GM18526 (cell line): ENCODE results near the gene HES4.

ENCODE experiments used
- POLR2A ChIP-seq: IDR thresholded peaks from 3 replicates; pipeline ENCODE4 v1.6.1; 2011; ENCODE audit not compliant: insufficient read length; ENCODE audit errors: extremely low read depth

HES4 gene

DNA sequence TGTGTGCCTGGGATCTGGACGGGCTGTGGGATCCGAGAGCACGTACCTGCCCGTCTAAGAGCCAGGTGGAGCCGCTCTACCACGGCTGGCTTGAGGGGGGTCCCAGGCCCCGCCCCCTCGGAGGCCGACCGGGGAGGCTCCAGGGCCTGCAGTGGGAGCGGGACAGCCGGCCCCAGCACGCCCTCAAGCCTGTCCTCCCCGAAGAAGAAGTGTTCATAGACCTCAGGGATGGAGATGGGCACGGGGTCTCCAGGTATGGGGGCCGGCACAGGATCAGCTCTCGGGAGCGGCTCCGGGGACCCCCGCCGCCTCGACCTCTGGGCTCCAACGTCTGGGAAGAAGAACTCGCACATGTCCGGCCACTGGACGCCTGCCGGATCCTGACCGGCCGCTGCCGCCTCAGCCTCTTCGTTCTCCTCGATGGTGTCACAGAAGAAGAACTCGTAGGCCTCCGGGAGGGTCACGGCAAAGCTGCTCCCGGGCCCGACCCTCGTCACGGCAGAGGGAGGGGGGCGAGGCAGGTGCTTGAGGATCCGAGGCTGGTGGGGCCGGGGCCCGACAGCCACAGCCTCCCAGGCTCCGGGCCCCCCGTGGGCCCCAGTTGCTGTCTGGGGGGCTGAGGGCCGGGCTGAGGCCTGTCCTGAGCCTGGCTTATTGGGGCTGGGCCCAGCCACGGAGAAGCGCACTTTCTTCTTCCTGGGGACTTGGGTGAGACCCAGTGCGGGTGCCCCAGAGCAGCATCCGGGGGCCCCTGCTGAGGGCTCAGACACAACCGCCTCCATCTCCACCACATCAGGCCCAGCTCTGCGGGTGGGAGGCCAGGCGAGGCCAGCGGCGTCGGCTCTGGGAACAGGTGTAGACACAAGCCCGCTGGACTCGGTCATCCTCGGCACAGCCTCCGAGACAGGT is 20.8 kb downstream of the HES4 start:
- no peak for TF ChIP-seq POLR2A

DNA sequence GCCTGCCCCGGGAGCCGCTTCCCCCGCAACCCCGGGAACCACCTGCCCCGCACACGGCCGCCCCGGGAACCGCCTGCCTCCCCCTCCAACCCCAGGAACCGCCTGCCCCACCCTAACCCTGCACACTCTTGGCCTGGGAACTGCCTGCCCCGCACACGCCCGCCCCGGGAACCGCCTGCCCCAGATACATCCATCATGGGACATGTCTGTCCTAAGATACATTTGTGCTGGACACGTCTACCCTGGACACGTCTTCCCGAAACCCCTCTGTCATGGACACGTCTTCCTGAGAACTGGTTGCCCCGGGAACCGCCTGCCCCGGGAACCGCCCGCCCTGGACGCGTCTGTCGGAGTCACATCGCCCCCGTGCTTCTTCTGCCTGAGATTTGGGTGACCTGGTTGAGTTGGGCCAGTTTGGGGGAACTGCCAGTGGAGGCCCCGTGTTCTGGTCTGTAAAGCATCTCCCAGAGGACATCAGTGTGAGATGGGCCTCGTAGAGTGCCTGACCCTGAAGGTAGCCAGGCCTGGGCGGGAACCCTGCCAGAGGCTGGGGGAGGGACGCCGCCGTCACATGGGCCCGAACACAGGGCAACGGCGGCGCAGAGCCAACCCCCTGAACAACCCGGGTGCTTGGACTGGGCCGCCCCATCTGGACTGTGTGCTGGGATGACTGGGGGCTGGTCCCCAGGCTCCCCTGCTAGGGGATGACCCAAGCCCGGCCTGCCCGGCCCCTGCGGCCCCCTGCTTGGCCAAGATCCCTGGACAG is 21.6 kb downstream of the HES4 start:
- no peak for TF ChIP-seq POLR2A

DNA sequence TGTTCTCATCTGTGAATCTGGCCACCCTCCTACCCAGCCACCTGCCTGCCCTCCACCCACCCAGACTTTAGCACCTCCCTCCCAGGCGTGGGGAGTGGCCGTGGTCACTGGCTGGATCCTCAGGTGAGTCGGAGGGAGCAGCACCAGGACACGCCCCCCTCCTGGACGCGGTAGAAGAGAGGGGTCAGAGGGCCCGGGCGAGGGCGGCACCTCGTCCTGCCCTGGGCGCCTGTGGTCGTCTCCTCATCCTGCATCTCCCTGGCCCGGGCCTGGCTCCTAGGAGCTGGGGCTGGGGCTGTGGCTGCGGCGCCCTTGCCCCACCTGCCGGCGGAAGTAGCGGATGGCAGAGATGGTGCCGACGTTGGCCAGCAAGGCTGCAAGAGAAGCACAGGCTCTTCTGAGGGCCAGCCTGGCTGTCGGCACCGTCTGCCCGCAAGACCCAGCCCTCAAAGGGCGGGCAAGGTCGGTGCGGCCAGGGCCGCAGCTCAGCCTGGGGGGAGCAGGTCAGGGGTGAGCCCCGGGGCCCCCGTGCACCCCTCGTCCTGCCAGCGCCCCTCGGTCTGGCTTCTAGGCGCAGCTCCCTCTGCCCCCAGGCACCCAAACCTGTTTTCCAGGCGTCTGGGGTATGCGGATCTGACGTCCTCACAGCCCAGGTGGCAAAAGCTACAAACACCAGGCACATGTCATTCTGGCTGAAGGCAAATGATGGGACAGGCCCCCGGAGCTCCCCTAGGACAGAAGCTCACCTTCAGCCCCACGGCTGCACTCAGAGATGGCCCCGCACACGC is 23.8 kb downstream of the HES4 start:
- no peak for TF ChIP-seq POLR2A

DNA sequence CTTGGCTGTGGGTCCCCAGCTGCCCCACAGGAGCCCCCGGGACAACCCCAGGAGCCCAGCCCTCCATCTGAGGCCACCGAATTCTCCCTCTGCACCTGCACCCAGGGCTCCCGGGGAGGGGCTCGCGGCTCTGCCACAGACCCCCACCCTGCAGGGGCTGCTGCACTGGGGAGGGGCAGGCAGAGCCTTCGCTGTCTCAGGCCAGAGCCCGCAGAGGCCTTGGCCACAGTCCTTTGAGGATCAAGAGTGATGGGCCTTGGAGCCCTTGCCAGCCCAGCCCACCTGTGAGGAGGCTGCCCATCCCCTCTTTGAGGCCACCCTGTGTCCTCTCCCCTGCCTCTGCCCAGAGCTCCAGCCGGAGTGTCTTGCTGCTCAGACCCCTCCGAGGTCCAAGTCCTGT is 24.5 kb downstream of the HES4 start:
- no peak for TF ChIP-seq POLR2A

DNA sequence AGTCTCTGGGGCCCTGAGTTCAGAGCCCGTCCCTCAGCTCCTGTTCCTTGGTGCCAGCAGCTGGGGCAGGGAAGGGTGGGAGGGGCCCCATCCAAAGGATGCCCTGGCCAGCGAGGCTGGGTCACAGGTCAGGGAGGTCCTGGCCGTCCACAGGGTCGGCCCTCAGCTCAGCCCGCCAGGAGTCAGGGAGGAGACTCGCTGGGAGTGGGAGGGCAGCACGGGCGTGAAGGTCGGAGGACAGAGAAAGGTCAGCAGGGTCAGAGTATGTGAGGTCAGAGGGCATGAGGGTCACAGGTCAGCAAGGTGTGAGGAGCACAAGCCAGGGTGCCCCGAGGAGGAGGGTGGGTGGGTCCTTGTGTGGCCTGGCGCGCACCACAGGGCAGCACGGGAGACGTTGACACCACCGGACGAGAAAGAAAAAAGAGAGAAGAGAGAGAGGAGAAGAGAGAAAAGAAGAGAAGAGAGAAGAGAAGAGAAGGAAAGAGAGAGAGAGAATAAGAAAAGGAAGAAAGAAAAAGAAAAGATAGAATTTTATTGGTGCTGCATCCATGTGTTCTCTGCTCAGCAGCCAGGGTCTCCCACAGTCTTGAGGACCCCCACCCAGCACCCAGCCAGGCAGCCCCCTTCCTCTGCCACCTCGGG is 25.1 kb downstream of the HES4 start:
- TF ChIP-seq POLR2A = no peak

DNA sequence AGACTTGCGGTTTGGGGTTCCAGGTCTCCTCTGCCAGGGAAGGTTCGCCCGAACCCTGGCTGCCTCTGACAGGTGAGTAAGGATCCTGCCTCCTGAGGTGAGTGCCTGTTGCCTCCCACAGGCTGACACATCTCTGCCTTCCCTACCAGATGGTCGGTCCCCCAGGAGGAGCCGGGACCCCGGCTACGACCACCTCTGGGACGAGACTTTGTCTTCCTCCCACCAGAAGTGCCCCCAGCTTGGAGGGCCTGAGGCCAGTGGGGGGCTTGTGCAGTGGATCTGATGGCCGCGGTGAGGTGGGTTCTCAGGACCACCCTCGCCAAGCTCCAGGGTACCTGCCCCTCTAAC is 25.6 kb downstream of the HES4 start:
- no peak for TF ChIP-seq POLR2A

DNA sequence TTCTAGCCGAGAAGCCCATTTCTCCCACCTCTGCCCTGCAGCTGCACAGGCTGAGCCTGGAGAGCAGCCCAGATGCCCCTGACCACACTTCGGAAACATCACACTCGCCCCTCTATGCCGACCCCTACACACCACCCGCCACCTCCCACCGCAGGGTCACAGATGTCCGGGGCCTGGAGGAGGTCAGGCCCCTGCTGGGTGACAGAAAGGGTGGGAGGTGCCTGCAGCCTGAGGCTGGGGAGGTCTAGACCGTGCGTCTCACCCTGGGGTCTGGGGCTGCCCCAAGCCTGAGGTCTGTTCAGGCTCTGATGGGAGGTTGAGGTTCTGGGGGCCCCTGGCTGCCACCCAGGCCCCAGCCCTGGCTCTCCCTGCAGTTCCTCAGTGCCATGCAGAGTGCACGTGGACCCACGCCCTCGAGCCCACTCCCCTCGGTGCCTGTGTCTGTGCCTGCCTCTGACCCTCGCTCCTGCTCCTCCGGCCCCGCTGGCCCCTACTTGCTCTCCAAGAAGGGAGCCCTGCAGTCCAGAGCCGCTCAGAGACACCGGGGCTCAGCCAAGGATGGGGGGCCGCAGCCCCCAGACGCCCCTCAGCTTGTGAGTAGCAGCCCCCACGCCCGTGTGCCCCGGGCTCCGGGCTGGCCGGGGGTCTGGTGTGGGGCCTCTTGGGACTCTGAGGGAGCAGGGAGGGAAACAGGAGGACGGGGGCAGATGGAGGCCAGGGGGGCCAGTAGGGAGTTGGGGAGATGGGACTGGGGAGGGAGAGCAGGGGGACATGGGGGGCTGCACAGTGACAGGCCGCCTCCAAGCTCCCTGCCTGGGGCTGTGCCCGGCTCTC is 26.2 kb downstream of the HES4 start:
- no peak for TF ChIP-seq POLR2A

DNA sequence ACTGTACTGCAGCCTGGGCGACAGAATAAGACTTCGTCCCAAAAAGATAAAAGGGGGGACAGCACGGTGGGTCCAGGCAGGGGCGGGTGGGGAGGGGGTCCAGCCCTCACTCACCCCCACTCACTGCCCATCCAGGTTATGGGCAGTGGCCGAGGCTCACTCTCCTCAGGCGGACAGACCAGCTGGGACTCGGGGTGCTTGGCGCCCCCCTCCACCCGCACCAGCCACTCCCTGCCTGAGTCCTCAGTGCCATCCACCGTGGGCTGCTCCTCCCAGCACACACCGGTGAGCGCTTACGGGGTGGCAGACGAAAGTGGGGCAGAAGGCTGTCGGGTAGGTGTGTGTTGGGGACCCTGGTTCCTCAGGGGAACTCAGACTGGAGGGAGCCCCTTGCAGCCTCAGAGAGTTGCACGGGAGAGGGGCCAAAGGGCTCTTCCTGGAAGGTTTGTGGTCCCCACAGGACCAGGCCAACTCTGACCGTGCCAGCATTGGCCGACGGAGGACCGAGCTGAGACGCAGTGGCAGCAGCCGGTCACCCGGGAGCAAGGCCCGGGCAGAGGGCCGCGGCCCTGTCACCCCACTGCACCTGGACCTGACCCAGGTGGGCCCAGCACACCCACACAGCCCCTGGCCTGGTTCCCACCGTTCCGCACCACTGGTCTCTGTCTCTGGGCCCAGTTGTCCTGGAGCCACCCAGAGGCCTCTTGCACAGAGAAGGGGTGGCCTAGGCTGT is 27.0 kb downstream of the HES4 start:
- TF ChIP-seq POLR2A = no peak

DNA sequence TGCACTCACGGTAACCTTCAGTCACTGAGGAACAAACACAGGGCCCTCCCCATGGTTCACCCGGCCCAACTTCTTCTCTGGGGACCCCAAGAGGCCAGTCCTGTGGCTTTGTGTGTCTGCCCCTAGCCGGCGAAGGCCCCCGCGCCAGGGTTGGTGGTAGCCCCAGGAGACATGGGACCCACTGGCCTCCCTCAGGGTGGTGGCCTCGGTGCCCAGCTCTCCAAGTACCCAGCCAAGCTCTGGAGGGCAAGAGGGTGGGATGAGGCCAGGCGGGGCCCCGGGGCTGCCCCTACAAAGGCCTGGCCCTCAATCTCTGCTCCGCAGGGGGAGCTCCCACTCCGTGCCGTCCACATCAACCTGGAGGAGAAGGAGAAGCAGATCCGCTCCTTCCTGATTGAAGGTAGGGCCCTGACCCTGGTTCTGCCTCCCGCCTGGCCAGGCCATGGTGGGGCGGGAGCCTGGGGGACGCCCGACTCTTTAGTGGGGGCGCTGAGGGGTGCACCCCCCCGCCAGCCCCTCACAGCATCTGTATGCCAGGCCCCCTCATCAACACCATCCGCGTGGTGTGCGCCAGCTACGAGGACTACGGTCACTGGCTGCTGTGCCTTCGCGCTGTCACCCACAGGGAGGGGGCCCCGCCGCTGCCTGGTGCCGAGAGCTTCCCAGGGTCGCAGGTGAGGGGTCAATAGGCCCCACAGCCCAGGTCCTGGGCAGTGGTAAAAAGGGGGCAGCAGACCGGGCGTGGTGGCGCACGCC is 28.0 kb downstream of the HES4 start:
- TF ChIP-seq POLR2A = no peak

DNA sequence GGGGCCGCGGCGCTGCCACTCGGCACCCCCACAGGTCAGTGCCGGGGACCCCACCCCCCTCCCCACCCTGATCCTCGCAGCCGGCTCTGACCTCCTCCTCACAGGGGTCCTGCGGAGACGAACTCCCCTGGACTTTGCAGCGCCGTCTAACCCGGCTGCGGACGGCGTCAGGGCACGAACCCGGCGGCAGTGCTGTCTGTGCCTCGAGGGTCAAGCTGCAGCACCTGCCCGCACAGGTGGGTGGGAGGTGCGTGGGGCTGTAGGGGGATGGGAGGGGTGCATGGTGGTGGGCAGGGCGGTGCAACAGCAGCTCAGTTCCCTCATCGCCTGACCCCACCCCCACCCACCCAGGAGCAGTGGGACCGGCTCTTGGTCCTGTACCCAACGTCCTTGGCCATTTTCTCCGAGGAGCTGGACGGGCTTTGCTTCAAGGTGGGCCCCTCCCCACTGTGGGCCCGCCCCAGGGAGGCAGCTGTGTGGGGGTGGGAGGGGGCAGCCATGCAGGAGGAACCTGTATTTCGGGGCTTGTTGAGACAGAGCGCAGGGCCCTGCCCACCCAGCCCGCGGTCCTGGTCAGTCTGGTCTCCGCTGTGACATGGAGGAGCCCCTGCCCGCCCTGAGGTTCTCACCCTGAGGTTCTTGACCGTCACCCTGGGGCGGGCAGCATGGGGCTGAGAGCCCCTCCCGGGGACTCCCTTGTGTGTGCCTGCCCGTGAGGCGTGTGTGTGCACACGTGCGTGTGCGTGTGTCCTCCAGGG is 28.7 kb downstream of the HES4 start:
- TF ChIP-seq POLR2A = no peak

DNA sequence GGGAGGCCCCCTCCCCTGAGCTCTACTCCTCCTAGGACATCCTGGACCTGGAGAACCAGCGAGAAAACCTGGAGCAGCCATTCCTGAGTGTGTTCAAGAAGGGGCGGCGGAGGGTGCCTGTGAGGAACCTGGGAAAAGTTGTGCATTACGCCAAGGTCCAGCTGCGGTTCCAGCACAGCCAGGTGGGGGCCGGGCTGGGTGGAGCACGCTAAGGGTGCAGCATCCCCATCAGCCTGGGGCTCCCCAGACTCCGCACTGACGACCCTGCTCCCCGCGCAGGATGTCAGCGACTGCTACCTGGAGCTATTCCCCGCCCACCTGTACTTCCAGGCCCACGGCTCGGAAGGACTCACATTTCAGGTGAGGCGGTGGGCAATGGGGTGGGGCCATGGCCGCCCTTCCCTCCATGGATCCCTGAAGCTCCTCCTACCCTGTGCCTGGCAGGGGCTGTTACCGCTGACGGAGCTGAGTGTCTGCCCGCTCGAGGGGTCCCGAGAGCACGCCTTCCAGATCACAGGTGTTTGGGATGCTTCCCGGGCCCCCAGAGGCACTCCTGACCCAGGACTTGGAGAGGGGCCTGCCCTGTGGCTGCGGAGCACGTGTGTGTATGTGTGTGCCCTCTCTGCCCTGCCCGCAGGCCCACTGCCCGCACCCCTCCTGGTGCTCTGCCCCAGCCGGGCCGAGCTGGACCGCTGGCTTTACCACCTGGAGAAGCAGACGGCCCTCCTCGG is 29.5 kb downstream of the HES4 start:
- no peak for TF ChIP-seq POLR2A

DNA sequence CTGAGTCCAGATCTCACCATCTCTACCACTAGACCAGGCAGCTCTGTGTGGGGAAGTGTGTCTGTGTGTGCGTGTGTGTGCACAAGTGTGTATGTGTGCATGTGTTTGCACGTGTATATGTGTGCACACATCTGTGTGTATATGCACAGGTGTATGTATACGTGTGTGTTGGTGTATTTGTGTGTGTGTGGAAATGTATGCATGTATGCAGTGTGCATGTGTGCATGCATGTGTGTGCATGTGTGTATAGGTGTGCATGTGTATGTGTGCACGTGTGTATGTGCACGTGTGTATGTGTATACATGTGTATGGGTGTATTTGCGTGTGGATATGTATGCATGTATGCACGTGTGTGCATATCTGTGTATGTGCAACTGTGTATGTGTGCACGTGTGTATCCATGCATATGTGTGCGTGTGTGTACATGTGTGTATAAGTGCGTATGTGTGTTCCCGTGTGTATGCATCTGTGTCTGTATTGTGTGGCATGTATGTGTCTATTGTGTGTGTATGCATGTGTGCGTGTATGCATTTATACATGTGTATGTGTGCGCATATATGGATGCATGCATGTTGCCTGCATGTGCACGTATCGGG is 30.5 kb downstream of the HES4 start:
- TF ChIP-seq POLR2A = no peak
